Stimulated activated naive CD8-positive, alpha-beta T cell treated with anti-CD3 and anti-CD28 coated beads, Interleukin-15, Interleukin-2, amounts not matched to agents 100 ng/mL and 50 ng/mL, for 24 hours (primary cell): Measurements from ENCODE around the gene ZNF212.

Experiments used
- H3K27ac Mint-ChIP-seq: one replicate; pipeline ENCODE4 v1.8.0; 2021; ENCODE audit warnings: mild to moderate bottlenecking, mixed read lengths
- H3K27me3 Mint-ChIP-seq: one replicate; pipeline ENCODE4 v1.8.0; 2021; ENCODE audit warnings: mixed read lengths
- H3K36me3 Mint-ChIP-seq: one replicate; pipeline ENCODE4 v1.8.0; 2021; ENCODE audit warnings: low read depth, mixed read lengths
- H3K4me1 Mint-ChIP-seq: one replicate; pipeline ENCODE4 v1.8.0; 2021; ENCODE audit warnings: low read depth, mixed read lengths
- H3K4me3 Mint-ChIP-seq: one replicate; pipeline ENCODE4 v1.8.0; 2021; ENCODE audit warnings: mild to moderate bottlenecking, mixed read lengths
- H3K9me3 Mint-ChIP-seq: one replicate; pipeline ENCODE4 v1.8.0; 2021; ENCODE audit warnings: mixed read lengths

Gene ZNF212

DNA sequence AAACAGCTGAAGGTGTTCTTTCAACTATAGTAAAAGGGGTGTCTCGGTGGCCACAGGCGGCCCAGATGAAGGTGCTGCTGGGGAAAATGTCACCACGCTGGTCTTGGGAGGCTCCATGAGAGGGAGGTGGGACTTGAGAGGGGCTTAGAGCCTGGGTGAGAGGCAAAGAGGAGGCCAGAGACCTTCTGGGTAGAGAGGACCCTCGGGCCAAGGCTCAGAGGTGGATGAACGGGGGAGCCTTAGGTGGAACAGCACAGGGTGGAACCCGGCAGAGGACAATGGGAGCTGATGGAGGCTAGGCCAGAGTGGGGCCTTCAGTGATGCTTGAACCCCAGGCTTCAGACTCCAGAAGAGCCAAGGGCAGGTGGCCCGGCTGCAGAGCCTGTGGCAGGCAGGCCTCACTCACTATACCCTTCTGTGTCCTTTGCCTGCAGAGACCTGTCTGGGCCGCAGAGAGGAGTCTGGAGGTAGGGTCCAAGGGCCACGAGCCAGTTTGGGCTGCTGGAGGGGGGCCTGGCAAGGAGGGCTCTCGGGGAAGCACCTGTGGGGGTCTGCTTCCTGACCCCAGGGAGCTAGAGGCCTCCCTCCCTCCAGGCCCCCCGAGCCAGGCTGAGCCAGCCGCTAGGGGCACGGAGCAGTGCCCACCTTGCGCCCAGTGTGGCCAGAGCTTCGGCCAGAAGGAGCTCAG is 54.6 kb downstream of the ZNF212 start:
- H3K4me3 Mint-ChIP-seq: no peak overlapping the region
- no peaks in the 10 kb centered on the region for H3K27me3 Mint-ChIP-seq
- H3K36me3 Mint-ChIP-seq: no peaks in the 10 kb centered on the region
- no peak overlapping the region for H3K27ac Mint-ChIP-seq
- peaks cover 4% of the 10 kb centered on the region for H3K9me3 Mint-ChIP-seq
- H3K4me1 Mint-ChIP-seq: peaks cover 19% of the 10 kb centered on the region

DNA sequence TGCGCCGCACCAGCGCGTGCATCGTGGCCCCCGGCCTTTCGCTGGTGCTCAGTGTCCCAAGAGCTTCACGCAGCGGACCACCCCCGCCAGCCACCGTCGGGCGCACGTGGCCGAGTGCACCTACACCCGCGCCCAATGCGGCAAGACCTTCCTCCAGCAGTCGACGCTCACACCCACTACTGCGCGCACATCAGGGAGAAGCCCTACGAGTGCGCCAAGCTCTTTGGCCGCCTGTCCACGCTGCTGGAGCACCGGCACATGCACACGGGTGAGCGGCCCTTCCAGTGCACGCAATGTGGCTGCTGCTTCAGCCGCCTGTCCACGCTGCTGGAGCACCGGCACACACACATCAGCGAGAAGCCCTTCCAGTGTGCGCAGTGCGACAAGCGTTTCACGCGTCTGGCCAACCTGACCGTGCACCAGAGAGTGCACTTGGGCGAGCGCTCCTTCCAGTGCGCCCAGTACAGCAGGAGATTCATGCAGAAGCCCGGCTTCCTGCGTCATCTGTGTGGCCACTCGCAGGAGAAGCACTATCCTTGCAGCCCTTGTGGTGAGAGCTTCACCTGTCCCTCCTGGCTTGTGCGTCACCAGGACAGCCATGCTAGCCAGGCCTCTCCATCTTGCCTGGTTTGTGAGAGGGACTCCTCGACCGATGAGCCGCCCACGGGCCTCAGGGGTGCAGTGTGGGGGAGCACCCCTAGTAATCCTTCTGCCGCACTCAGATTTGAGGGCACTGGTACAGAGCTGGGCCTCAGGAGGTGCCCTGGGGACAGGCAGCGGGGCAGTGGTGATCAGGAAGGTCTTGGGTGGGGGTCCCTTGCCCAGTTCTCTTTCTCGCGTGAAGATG is 55.4 kb downstream of the ZNF212 start:
- no peak overlapping the region for H3K4me3 Mint-ChIP-seq
- H3K4me1 Mint-ChIP-seq: peaks cover 19% of the 10 kb centered on the region
- no peaks in the 10 kb centered on the region for H3K36me3 Mint-ChIP-seq
- no peak overlapping the region for H3K27ac Mint-ChIP-seq
- H3K9me3 Mint-ChIP-seq: peaks cover 4% of the 10 kb centered on the region
- H3K27me3 Mint-ChIP-seq: no peaks in the 10 kb centered on the region

DNA sequence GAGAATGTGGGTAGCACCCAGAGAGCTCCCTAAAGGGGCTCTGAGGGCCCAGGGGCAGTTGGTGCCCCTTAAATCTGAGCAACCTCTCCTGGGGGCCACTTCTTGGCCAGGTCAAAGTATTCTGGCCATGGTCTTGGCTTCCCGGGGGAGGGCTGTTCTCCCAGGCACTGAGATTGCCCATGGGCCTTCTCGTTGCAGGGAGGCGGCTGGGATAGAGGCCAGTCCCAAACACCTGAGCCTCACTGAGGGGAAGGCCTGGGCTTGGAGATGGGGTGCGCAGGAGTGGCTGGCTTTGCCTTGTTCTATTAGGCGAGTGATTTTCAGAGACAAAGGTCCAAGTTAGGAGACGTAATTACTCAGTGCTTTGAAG is 56.0 kb downstream of the ZNF212 start:
- Mint-ChIP-seq H3K27me3 (no peaks in the 10 kb centered on the region), H3K27ac (no peak overlapping the region), H3K36me3 (no peaks in the 10 kb centered on the region), H3K9me3 (peaks cover 4% of the 10 kb centered on the region), H3K4me1 (peaks cover 19% of the 10 kb centered on the region), H3K4me3 (no peak overlapping the region)

DNA sequence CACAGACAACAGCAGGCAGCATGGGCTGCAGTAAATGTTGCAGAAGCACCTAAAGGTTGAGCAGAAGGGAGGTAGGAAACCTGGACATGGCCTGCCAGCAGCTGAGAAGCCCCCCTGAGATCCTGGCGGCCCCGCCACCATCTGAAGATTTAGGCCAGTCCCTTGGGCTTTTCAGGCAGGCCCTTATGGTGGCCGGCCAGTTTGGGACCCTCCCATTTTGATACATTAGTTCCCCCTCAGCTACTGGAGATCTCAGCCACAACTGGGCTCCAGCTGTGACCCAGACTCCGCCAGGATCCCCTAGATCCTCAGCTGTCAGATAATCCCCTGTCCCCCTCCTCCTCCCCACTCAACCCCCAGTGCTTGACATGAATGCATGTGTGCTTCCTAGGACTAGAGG is 56.9 kb downstream of the ZNF212 start:
- H3K27ac Mint-ChIP-seq: peak overlapping the region; percentile 87

DNA sequence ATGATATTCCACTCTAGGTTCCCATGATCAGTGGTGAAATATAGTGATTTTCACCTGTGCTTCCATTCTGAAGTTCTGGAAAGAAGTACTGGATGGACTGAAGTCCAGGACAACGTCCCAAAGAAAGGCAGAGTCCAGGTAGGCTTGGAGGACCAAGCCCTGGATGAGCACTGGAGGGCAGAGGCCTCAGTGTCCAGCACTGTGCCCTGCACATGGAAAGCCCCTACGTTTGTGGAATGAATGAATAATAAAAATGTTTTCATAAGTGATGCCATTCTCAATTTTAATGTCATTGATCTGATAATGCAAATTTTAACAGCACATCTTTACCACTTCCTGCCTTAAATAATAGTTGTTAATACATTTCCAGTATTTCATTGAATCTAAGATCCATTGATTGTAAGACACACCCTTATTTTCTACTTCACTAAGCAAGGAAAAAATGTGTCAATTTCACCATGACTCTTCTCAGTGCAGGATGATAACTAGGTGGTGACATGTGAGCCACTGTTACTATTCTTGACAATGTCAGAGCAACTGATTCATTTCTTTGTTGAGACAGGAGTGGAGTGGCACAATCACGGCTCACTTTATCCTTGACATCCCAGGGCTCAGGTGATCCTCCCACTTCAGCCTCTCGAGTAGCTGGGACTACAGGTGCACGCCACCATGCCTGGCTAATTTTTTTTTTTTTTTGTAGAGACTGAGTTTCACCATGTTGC is 57.7 kb downstream of the ZNF212 start:
- H3K36me3 Mint-ChIP-seq: no peaks in the 10 kb centered on the region
- H3K27me3 Mint-ChIP-seq: no peaks in the 10 kb centered on the region
- peak overlapping the region; percentile 87 for H3K27ac Mint-ChIP-seq
- no peak overlapping the region for H3K4me3 Mint-ChIP-seq
- peaks cover 4% of the 10 kb centered on the region for H3K9me3 Mint-ChIP-seq
- peaks cover 15% of the 10 kb centered on the region for H3K4me1 Mint-ChIP-seq

More for the DNA sequence above, 56.9 kb downstream of the ZNF212 start:
- Mint-ChIP-seq H3K4me3 (no peak overlapping the region), H3K4me1 (peaks cover 15% of the 10 kb centered on the region), H3K9me3 (peaks cover 4% of the 10 kb centered on the region), H3K36me3 (no peaks in the 10 kb centered on the region), H3K27me3 (no peaks in the 10 kb centered on the region)

DNA sequence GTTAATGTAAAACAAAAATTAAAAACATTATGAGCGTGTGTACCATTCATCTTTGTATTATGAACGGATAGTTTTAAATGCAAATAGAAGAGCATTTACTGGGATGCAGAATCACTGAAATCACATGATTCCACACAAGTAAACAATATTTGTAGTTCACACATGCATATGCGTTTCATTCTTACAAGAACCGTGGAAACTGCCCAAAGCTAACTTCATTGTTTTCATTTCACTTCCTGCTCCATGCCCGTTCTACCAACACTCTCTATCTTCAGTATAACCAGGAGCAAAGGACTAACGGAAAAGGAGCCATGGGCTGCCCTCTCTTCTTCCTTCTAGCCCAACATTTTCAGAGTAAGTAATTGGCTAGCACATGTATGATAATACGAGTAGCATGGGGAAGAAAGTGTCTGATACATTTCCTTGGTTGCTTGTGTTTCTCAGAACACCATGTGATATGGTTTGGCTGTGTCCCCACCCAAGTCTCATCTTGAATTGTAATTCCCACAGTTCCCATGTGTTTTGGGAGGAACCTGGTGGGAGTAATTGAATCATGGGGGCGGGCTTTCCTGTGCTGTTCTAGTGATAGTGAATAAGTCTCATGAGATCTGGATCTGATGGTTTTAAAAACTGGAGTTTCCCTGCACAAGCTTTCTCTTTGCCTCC is 61.3 kb downstream of the ZNF212 start:
- no peak overlapping the region for H3K4me3 Mint-ChIP-seq
- H3K4me1 Mint-ChIP-seq: peaks cover 15% of the 10 kb centered on the region
- no peaks in the 10 kb centered on the region for H3K27me3 Mint-ChIP-seq
- H3K9me3 Mint-ChIP-seq: peaks cover 4% of the 10 kb centered on the region
- H3K36me3 Mint-ChIP-seq: no peaks in the 10 kb centered on the region
- no peak overlapping the region for H3K27ac Mint-ChIP-seq

DNA sequence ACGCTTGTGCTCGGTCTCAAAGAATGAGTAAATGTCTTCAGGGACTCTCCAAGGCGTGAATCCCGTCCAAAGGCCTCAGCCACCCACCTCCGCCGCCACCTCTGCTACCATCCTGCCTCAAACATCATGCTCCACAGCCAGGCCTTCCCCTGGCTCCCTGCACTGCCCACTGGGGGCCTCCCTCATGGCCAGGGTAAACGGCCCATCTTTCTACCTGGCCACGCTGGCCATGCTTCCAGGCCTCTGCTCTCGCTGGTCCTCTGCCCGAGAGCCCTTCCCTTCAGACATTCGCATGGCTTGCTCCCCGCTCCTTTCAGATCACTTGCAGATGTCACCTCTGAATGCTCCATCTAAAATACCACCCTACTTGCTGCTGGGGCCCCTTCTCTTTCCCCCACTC is 62.8 kb downstream of the ZNF212 start:
- H3K36me3 Mint-ChIP-seq: no peaks in the 10 kb centered on the region
- no peak overlapping the region for H3K4me3 Mint-ChIP-seq
- peaks cover 10% of the 10 kb centered on the region for H3K4me1 Mint-ChIP-seq
- H3K27me3 Mint-ChIP-seq: no peaks in the 10 kb centered on the region
- peaks cover 4% of the 10 kb centered on the region for H3K9me3 Mint-ChIP-seq
- H3K27ac Mint-ChIP-seq: no peak overlapping the region

DNA sequence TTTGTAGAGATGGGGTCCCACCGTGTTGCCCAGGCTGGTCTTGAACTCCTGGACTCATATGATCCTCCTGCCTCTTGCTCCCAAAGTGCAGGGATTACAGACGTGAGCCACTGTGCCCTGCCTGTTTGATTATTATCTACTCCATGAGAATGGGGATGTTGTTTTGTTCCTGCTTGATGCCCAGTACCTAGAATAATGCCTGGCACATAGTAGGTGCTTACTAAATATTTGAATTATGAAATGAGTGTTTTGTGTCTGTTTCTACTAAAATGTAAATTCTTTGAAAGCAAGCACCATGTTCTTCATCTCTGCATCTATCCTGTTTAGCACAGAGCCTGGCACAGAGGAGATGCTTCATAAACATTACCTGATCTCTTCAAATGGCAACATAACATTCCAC is 63.4 kb downstream of the ZNF212 start:
- Mint-ChIP-seq H3K27me3 (no peaks in the 10 kb centered on the region), H3K36me3 (no peaks in the 10 kb centered on the region), H3K4me1 (peaks cover 4% of the 10 kb centered on the region), H3K4me3 (no peak overlapping the region), H3K27ac (no peak overlapping the region), H3K9me3 (peaks cover 4% of the 10 kb centered on the region)

DNA sequence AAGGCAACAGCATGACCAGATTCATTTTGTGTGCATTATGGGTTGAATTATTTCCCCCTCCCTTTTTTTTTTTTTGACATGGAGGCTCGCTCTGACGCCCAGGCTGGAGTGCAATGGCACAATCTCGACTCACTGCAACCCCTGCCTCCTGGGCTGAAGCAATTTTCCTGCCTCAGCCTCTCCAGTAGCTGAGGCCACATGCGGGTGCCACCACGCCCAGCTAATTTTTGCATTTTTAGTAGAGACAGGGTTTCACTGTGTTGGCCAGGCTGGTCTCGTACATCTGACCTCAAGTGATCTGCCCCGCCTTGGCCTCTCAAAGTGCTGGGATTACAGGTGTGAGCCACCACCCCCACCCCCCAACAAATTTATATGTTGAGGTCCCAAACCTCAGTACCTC is 64.6 kb downstream of the ZNF212 start:
- Mint-ChIP-seq H3K9me3 (peaks cover under 1% of the 10 kb centered on the region), H3K27me3 (no peaks in the 10 kb centered on the region), H3K4me3 (no peak overlapping the region), H3K4me1 (no peaks in the 10 kb centered on the region), H3K27ac (no peak overlapping the region), H3K36me3 (no peaks in the 10 kb centered on the region)
